Measurements from ENCODE around the gene MED25.

Gene MED25

DNA sequence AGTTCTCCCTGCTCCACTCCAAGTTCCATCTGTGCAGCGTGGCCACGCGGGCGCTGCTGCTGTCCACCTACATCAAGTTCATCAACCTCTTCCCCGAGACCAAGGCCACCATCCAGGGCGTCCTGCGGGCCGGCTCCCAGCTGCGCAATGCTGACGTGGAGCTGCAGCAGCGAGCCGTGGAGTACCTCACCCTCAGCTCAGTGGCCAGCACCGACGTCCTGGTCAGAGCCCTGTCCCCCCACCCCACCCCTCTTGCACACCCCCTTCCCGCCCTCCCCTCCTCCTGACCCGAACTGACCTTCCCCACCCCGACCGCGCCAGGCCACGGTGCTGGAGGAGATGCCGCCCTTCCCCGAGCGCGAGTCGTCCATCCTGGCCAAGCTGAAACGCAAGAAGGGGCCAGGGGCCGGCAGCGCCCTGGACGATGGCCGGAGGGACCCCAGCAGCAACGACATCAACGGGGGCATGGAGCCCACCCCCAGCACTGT, 16.6 kb upstream of the MED25 start:
- no peak for DNase-seq (ENCODE audit: low spot score)
- no peak for TF ChIP-seq CTCF (IDR thresholded peaks at IDR 0.05; ENCODE audit: borderline replicate concordance, control extremely low read depth, extremely low read depth, insufficient read depth, missing control alignments)
- in situ Hi-C loops (cut with MboI; ENCODE audit: low sequenced_read_pairs, unreplicated experiment) = no loop called here

DNA sequence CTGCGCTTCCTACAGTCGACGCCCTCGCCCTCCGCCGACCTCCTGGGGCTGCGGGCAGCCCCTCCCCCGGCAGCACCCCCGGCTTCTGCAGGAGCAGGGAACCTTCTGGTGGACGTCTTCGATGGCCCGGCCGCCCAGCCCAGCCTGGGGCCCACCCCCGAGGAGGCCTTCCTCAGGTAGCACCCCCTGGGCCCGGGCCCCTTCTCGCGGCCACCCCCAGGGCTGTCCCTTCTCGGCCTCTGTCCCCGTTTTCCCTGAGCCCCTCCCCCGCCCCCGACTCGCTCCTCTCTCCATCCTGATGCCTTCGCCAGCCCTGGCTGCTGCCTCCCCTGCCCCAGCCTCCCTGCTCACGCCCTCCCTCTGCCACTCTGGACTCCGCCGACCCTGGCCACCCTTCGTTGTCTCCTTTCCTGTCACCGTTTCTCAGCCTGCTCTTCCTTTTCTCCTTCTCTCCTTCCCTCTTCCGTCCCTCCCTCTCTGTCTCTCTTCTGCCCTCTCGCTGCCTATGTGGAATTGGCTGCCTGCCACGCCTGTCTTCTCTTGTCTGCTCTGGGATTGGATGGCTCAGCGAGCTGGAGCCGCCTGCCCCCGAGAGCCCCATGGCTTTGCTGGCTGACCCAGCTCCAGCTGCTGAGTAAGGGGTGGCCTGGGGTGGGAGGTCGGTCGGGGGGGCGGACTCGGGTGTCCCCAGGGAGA, 16.0 kb upstream of the MED25 start:
- TF ChIP-seq CTCF (IDR thresholded peaks at IDR 0.05; ENCODE audit: borderline replicate concordance, control extremely low read depth, extremely low read depth, insufficient read depth, missing control alignments) = no peak
- DNase-seq (ENCODE audit: low spot score) = no peak
- in situ Hi-C loops (cut with MboI; ENCODE audit: low sequenced_read_pairs, unreplicated experiment) = no loop called here

DNA sequence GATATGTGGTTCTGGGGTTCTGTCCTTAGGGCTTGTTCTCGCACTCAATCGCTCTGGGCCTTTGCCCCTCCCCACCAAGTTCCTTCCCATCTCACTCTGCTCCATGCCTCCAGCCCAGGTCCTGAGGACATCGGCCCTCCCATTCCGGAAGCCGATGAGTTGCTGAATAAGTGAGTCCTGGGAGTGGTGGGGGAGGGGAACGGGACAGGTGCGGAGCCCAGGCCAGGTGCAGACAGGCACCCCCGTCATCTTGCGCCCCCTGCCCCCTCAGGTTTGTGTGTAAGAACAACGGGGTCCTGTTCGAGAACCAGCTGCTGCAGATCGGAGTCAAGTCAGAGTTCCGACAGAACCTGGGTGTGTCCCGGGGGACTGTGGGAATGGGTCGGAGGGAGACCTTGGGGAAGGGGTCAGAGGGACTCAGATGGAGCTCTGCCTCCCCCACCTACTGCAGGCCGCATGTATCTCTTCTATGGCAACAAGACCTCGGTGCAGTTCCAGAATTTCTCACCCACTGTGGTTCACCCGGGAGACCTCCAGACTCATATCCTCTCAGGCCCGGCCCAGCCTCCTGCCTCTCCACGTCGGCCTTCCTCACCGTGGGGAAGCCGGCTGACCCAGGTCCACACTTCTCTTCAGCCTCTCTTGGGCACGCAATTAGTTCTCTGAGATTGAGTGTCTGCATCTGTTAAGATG, 15.1 kb upstream of the MED25 start:
- in situ Hi-C loops (cut with MboI; ENCODE audit: low sequenced_read_pairs, unreplicated experiment) = no loop called here
- DNase-seq (ENCODE audit: low spot score) = no peak
- TF ChIP-seq CTCF (IDR thresholded peaks at IDR 0.05; ENCODE audit: borderline replicate concordance, control extremely low read depth, extremely low read depth, insufficient read depth, missing control alignments) = no peak

DNA sequence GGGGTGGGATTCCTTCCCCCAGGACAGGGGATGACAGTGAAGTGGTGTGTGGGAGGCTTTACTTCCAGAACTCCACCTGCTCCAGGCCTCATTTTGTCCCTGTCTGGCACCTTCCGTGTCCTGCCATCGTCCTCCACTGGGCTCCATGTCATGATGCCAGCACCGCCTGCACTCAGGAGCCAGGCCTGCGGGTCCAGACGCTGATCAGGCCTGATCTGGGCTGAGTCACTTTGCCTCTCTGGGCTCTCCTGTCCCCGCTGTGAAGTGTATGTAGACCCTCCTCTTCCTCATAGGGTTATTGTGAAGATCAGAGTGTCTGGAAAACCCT, 14.6 kb upstream of the MED25 start:
- in situ Hi-C loops (cut with MboI; ENCODE audit: low sequenced_read_pairs, unreplicated experiment) = no loop called here
- no peak for TF ChIP-seq CTCF (IDR thresholded peaks at IDR 0.05; ENCODE audit: borderline replicate concordance, control extremely low read depth, extremely low read depth, insufficient read depth, missing control alignments)
- no peak for DNase-seq (ENCODE audit: low spot score)

DNA sequence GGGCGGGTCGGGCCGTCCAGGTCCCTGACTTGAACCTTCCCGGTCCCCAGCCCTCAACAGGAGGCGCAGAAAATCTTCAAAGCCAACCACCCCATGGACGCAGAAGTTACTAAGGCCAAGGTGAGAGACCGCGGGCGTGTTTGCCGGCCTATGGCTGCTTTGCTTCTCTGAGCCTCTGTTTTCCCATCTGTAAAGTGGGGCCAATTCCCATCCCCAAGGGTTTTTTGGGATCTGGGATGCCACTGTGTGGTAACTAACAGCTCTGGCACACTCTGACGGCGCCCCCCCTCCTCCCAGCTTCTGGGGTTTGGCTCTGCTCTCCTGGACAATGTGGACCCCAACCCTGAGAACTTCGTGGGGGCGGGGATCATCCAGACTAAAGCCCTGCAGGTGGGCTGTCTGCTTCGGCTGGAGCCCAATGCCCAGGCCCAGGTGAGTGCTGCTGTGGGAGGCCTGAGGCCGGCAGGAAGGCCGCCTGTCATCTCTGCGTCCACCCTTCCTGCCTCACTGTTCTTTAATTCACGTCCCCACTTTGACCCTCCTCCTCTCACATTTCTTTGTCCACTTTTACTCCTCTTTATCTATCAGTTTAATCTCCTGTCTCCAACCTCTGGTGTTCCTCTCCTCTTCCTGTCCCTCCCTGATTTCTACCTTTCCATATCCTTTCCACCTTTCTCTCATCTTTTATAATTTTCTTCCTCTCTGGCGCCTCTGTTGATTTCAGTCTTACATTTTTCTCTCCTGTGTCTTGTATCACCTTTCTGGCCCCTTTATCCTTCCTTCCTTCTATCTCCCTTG, 12.1 kb upstream of the MED25 start:
- TF ChIP-seq CTCF (IDR thresholded peaks at IDR 0.05; ENCODE audit: borderline replicate concordance, control extremely low read depth, extremely low read depth, insufficient read depth, missing control alignments) = no peak
- no peak for DNase-seq (ENCODE audit: low spot score)
- in situ Hi-C loops (cut with MboI; ENCODE audit: low sequenced_read_pairs, unreplicated experiment) = no loop called here

DNA sequence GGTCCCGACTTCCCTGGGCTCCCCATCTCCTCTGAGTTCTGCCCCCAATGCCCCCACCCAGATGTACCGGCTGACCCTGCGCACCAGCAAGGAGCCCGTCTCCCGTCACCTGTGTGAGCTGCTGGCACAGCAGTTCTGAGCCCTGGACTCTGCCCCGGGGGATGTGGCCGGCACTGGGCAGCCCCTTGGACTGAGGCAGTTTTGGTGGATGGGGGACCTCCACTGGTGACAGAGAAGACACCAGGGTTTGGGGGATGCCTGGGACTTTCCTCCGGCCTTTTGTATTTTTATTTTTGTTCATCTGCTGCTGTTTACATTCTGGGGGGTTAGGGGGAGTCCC, 11.5 kb upstream of the MED25 start:
- in situ Hi-C loops (cut with MboI; ENCODE audit: low sequenced_read_pairs, unreplicated experiment) = no loop called here

More for the DNA sequence above, 11.5 kb upstream of the MED25 start:
- TF ChIP-seq CTCF (IDR thresholded peaks at IDR 0.05; ENCODE audit: borderline replicate concordance, control extremely low read depth, extremely low read depth, insufficient read depth, missing control alignments) = no peak
- DNase-seq (ENCODE audit: low spot score) = no peak
